Muscle layer of colon (tissue), 2 donors: ENCODE data around the gene ASPG.

ENCODE experiments used
- H3K27ac ChIP-seq: one replicate; pipeline ENCODE4 v1.7.0; 2013; ENCODE audit warnings: low read depth, mild to moderate bottlenecking, low read length, moderate library complexity
- H3K27me3 ChIP-seq, 2 donors: one replicate each; pipeline ENCODE4 v1.7.0; 2013; ENCODE audit warnings: low read length in 2 of 2, mild to moderate bottlenecking in 2 of 2; ENCODE audit not compliant: insufficient read depth in 2 of 2, control insufficient read depth in 1 of 2
- H3K36me3 ChIP-seq: one replicate; pipeline ENCODE4 v1.7.0; 2013; ENCODE audit warnings: mild to moderate bottlenecking, low read length; ENCODE audit not compliant: insufficient read depth
- H3K4me1 ChIP-seq: one replicate; pipeline ENCODE4 v1.7.0; 2013; ENCODE audit warnings: mild to moderate bottlenecking, low read length; ENCODE audit not compliant: insufficient read depth
- H3K4me3 ChIP-seq, 2 donors: one replicate each; pipeline ENCODE4 v1.7.0; 2013; ENCODE audit warnings: low read length in 2 of 2, low read depth in 1 of 2, mild to moderate bottlenecking in 1 of 2, moderate library complexity in 1 of 2
- H3K9ac ChIP-seq: one replicate; pipeline ENCODE4 v1.7.0; 2013; ENCODE audit warnings: low read length
- H3K9me3 ChIP-seq: one replicate; pipeline ENCODE4 v1.7.0; 2013; ENCODE audit warnings: mild to moderate bottlenecking, low read length
- donor health status: abdominal sarcoma.
- donor health status: Adenocarcinoma of cecum.

Gene ASPG

GRCh38 chr14:104143521-104144452, 58.3 kb downstream of the ASPG start:
- H3K27ac ChIP-seq = no peak overlapping the region
- no peaks in the 10 kb centered on the region for H3K36me3 ChIP-seq
- no peaks in the 10 kb centered on the region for H3K9me3 ChIP-seq
- H3K9ac ChIP-seq = no peak overlapping the region
- H3K4me3 ChIP-seq = no peak overlapping the region
- H3K4me1 ChIP-seq = no peaks in the 10 kb centered on the region
- H3K27me3 ChIP-seq = peaks cover 0 to 15% of the 10 kb centered on the region in 2 donors

GRCh38 chr14:104144453-104144790, 58.9 kb downstream of the ASPG start:
- H3K9ac ChIP-seq = no peak overlapping the region
- no peaks in the 10 kb centered on the region for H3K36me3 ChIP-seq
- peaks cover 0 to 9% of the 10 kb centered on the region in 2 donors for H3K27me3 ChIP-seq
- H3K9me3 ChIP-seq = no peaks in the 10 kb centered on the region
- no peak overlapping the region for H3K27ac ChIP-seq
- no peaks in the 10 kb centered on the region for H3K4me1 ChIP-seq
- H3K4me3 ChIP-seq = no peak overlapping the region

- Histone ChIP-seq H3K4me3 (no peak overlapping the region), H3K27me3 (peaks cover 0 to 1% of the 10 kb centered on the region in 2 donors), H3K27ac (no peak overlapping the region), H3K4me1 (peaks cover under 1% of the 10 kb centered on the region), H3K36me3 (no peaks in the 10 kb centered on the region), H3K9me3 (no peaks in the 10 kb centered on the region), H3K9ac (no peak overlapping the region)
Observed at GRCh38 chr14:104144911-104145825, 59.7 kb downstream of the ASPG start.

- H3K27ac ChIP-seq = no peak overlapping the region
- H3K27me3 ChIP-seq = no peaks in the 10 kb centered on the region
- H3K36me3 ChIP-seq = no peaks in the 10 kb centered on the region
- peaks cover 6% of the 10 kb centered on the region for H3K4me1 ChIP-seq
- no peak overlapping the region for H3K4me3 ChIP-seq
- no peaks in the 10 kb centered on the region for H3K9me3 ChIP-seq
- H3K9ac ChIP-seq = no peak overlapping the region
Observed at GRCh38 chr14:104145826-104146601, 60.5 kb downstream of the ASPG start.

- Histone ChIP-seq H3K9me3 (no peaks in the 10 kb centered on the region), H3K4me3 (no peak overlapping the region), H3K27me3 (no peaks in the 10 kb centered on the region), H3K4me1 (peaks cover 6% of the 10 kb centered on the region), H3K36me3 (no peaks in the 10 kb centered on the region), H3K27ac (no peak overlapping the region), H3K9ac (no peak overlapping the region)
Observed at GRCh38 chr14:104146651-104147345, 61.3 kb downstream of the ASPG start.

GRCh38 chr14:104147346-104148125, 62.0 kb downstream of the ASPG start:
- Histone ChIP-seq H3K4me3 (no peak overlapping the region), H3K4me1 (peaks cover 6% of the 10 kb centered on the region), H3K9ac (no peak overlapping the region), H3K36me3 (no peaks in the 10 kb centered on the region), H3K27me3 (no peaks in the 10 kb centered on the region), H3K9me3 (no peaks in the 10 kb centered on the region), H3K27ac (no peak overlapping the region)

GRCh38 chr14:104148433-104149277, 63.2 kb downstream of the ASPG start:
- H3K9ac ChIP-seq = no peak overlapping the region
- no peak overlapping the region for H3K4me3 ChIP-seq
- no peak overlapping the region for H3K27ac ChIP-seq
- no peaks in the 10 kb centered on the region for H3K9me3 ChIP-seq
- no peaks in the 10 kb centered on the region for H3K36me3 ChIP-seq
- H3K27me3 ChIP-seq = no peaks in the 10 kb centered on the region
- peaks cover 6% of the 10 kb centered on the region for H3K4me1 ChIP-seq

- Histone ChIP-seq H3K36me3 (no peaks in the 10 kb centered on the region), H3K9me3 (no peaks in the 10 kb centered on the region), H3K27me3 (no peaks in the 10 kb centered on the region), H3K27ac (no peak overlapping the region), H3K4me1 (peaks cover 6% of the 10 kb centered on the region), H3K9ac (no peak overlapping the region), H3K4me3 (no peak overlapping the region)
Observed at GRCh38 chr14:104149278-104149595, 63.7 kb downstream of the ASPG start.

GRCh38 chr14:104149617-104150135, 64.2 kb downstream of the ASPG start:
- no peak overlapping the region for H3K4me3 ChIP-seq
- H3K27ac ChIP-seq = no peak overlapping the region
- H3K36me3 ChIP-seq = no peaks in the 10 kb centered on the region

More at GRCh38 chr14:104149617-104150135, 64.2 kb downstream of the ASPG start:
- Histone ChIP-seq H3K9ac (no peak overlapping the region), H3K9me3 (no peaks in the 10 kb centered on the region), H3K27me3 (no peaks in the 10 kb centered on the region), H3K4me1 (peaks cover 6% of the 10 kb centered on the region)
